ENCODE measurements around the gene FGF12.

- TF ChIP-seq CTCF (conservative IDR thresholded peaks at IDR 0.05; ENCODE audit: low read depth in 2 of 2) (no peak), EZH2phosphoT487 (IDR thresholded peaks at IDR 0.05; ENCODE audit: unreplicated experiment) (no peak), REST (IDR thresholded peaks at IDR 0.05; ENCODE audit: unreplicated experiment) (no peak), EZH2 (IDR thresholded peaks at IDR 0.05; ENCODE audit: low read depth, unreplicated experiment) (no peak), POLR2AphosphoS5 (IDR thresholded peaks at IDR 0.05; ENCODE audit: low read depth) (no peak), ETS1 (IDR thresholded peaks at IDR 0.05) (no peak)
Measured at GRCh38 chr3:192637803-192638202, 89.5 kb downstream of the FGF12 start.
